Stimulated activated naive CD8-positive, alpha-beta T cell treated with anti-CD3 and anti-CD28 coated beads, Interleukin-15, amount 100 ng/mL, for 72 hours (primary cell): ENCODE data around the gene CHTF18.

Experiments used
- ATAC-seq: fragments of 150-1000 bp; cut with Tn5 transposase; 2 replicates; pipeline ENCODE4 v1.10.0; 2021; ENCODE audit warnings: mild to moderate bottlenecking, moderate library complexity
- DNase-seq, 2 donors: peaks; one replicate each; pipeline ENCODE4 v3.0.0; 2021 to 2022
- H3K27ac Mint-ChIP-seq, 2 donors: one replicate each; pipeline ENCODE4 v1.8.0; 2022; ENCODE audit warnings: mild to moderate bottlenecking in 2 of 2, mixed read lengths in 2 of 2, moderate library complexity in 2 of 2
- H3K27me3 Mint-ChIP-seq: one replicate; pipeline ENCODE4 v1.8.0; 2022; ENCODE audit warnings: mixed read lengths
- H3K4me1 Mint-ChIP-seq: one replicate; pipeline ENCODE4 v1.8.0; 2022; ENCODE audit warnings: mild to moderate bottlenecking, mixed read lengths
- H3K4me3 Mint-ChIP-seq, 2 donors: one replicate each; pipeline ENCODE4 v1.8.0; 2022; ENCODE audit warnings: mild to moderate bottlenecking in 2 of 2, mixed read lengths in 2 of 2, moderate library complexity in 1 of 2
- H3K9me3 Mint-ChIP-seq, 2 donors: one replicate each; pipeline ENCODE4 v1.8.0; 2022; ENCODE audit warnings: mixed read lengths in 2 of 2

The CHTF18 gene

GRCh38 chr16:844638-845350 lies 56.4 kb downstream of the CHTF18 start:
- no peak overlapping the region for H3K27ac Mint-ChIP-seq

GRCh38 chr16:845351-845745 lies 56.9 kb downstream of the CHTF18 start:
- Mint-ChIP-seq H3K4me3 (no peak overlapping the region), H3K27ac (no peak overlapping the region), H3K27me3 (no peaks in the 10 kb centered on the region), H3K4me1 (no peaks in the 10 kb centered on the region), H3K9me3 (peaks cover 0 to 6% of the 10 kb centered on the region in 2 donors)
- DNase-seq (no peak), ATAC-seq (no peak)

More at GRCh38 chr16:844638-845350, 56.4 kb downstream of the CHTF18 start:
- Mint-ChIP-seq H3K4me1 (no peaks in the 10 kb centered on the region), H3K4me3 (no peak overlapping the region), H3K9me3 (peaks cover 0 to under 1% of the 10 kb centered on the region in 2 donors), H3K27me3 (no peaks in the 10 kb centered on the region)
- no peak for ATAC-seq
- DNase-seq, result no peak

GRCh38 chr16:847151-847550 lies 58.7 kb downstream of the CHTF18 start:
- Mint-ChIP-seq H3K27ac (no peak overlapping the region), H3K9me3 (peaks cover 0 to 11% of the 10 kb centered on the region in 2 donors), H3K4me1 (no peaks in the 10 kb centered on the region), H3K27me3 (no peaks in the 10 kb centered on the region), H3K4me3 (no peak overlapping the region)
- DNase-seq (no peak), ATAC-seq (no peak)
